ENCODE data around the gene ISLR. TPM values are rescaled to one million over a fixed set of nuclear protein-coding genes. Genes with fewer than 3 reads are reported as not detected.

ISLR gene
- total RNA-seq, 1 donor from 2014 or later: 59.8 TPM

- Mint-ChIP-seq H3K4me1 (peaks cover 23% of the 10 kb centered on the region), H3K4me3 (peak overlapping the region; percentile 64), H3K27ac (no peak overlapping the region), H3K36me3 (peaks cover 2% of the 10 kb centered on the region), H3K9me3 (no peaks in the 10 kb centered on the region), H3K27me3 (ENCODE audit: low read depth) (peaks cover 98% of the 10 kb centered on the region)
- DNase-seq (ENCODE audit: low spot score in 2 of 2, unreplicated experiment in 2 of 2): no peak
- TF ChIP-seq CTCF (IDR thresholded peaks at IDR 0.05; ENCODE audit: unreplicated experiment): no peak
Measured at GRCh38 chr15:74127954-74128784, 45.3 kb upstream of the ISLR start.

GRCh38 chr15:74128785-74129585 lies 44.5 kb upstream of the ISLR start:
- Mint-ChIP-seq H3K27ac (no peak overlapping the region), H3K4me1 (peaks cover 23% of the 10 kb centered on the region), H3K27me3 (ENCODE audit: low read depth) (peaks cover 98% of the 10 kb centered on the region), H3K9me3 (no peaks in the 10 kb centered on the region), H3K36me3 (peaks cover 2% of the 10 kb centered on the region), H3K4me3 (peak overlapping the region; percentile 64)
- TF ChIP-seq CTCF (IDR thresholded peaks at IDR 0.05; ENCODE audit: unreplicated experiment): no peak
- DNase-seq (ENCODE audit: low spot score in 2 of 2, unreplicated experiment in 2 of 2): no peak

GRCh38 chr15:74129586-74130154 lies 43.8 kb upstream of the ISLR start:
- no peak overlapping the region for H3K27ac Mint-ChIP-seq
- TF ChIP-seq CTCF (IDR thresholded peaks at IDR 0.05; ENCODE audit: unreplicated experiment): no peak
- peaks cover 2% of the 10 kb centered on the region for H3K36me3 Mint-ChIP-seq
- H3K4me1 Mint-ChIP-seq: peaks cover 27% of the 10 kb centered on the region
- peaks cover 97% of the 10 kb centered on the region for H3K27me3 Mint-ChIP-seq (ENCODE audit: low read depth)
- peak in 1 of 2 experiments; percentile 42 for DNase-seq (ENCODE audit: low spot score in 2 of 2, unreplicated experiment in 2 of 2)
- peak overlapping the region; percentile 64 for H3K4me3 Mint-ChIP-seq
- H3K9me3 Mint-ChIP-seq: no peaks in the 10 kb centered on the region

- no peaks in the 10 kb centered on the region for H3K9me3 Mint-ChIP-seq
- no peak within 1 kb of the TSS for H3K27ac Mint-ChIP-seq
- DNase-seq (ENCODE audit: low spot score in 2 of 2, unreplicated experiment in 2 of 2): peak in 1 of 2 experiments; percentile 50
- peaks cover 2% of the 10 kb centered on the region for H3K36me3 Mint-ChIP-seq
- no peak for TF ChIP-seq CTCF (IDR thresholded peaks at IDR 0.05; ENCODE audit: unreplicated experiment)
- H3K4me1 Mint-ChIP-seq: peaks cover 32% of the 10 kb centered on the region
- H3K27me3 Mint-ChIP-seq (ENCODE audit: low read depth): peaks cover 97% of the 10 kb centered on the region
- peak within 1 kb of the TSS; percentile 64 for H3K4me3 Mint-ChIP-seq
Measured at GRCh38 chr15:74130155-74130848, 43.2 kb upstream of the ISLR start, which contains the start of gene ISLR2. Gene ISLR2 (plus strand): TSS chr15:74130586. CDS start chr15:74132755, 2,169 bp downstream.
